Ectodermal cell (in vitro differentiated cells): ENCODE results near the gene TNFRSF4. TPM values are rescaled to one million over a fixed set of nuclear protein-coding genes. Genes with fewer than 3 reads are reported as not detected.

Experiments
- H3K27ac ChIP-seq: 2 replicates; pipeline ENCODE4 v1.7.0; 2013; ENCODE audit warnings: mild to moderate bottlenecking, low read depth, low read length; ENCODE audit not compliant: insufficient read depth, poor library complexity, severe bottlenecking
- H3K27me3 ChIP-seq: 2 replicates; pipeline ENCODE4 v1.7.0; 2013; ENCODE audit warnings: mild to moderate bottlenecking, low read length; ENCODE audit not compliant: insufficient read depth, control insufficient read depth, poor library complexity, severe bottlenecking
- H3K36me3 ChIP-seq: one replicate; pipeline ENCODE4 v1.7.0; 2013; ENCODE audit warnings: low read length; ENCODE audit not compliant: control insufficient read depth, insufficient read depth
- H3K4me1 ChIP-seq: one replicate; pipeline ENCODE4 v1.7.0; 2013; ENCODE audit warnings: low read length; ENCODE audit not compliant: control insufficient read depth, insufficient read depth
- H3K4me3 ChIP-seq: 2 replicates; pipeline ENCODE4 v1.7.0; 2013; ENCODE audit warnings: low read depth, low read length, control low read depth; ENCODE audit not compliant: insufficient read depth
- H3K9me3 ChIP-seq: 2 replicates; pipeline ENCODE4 v1.7.0; 2013; ENCODE audit warnings: mild to moderate bottlenecking, low read length, moderate library complexity; ENCODE audit not compliant: control insufficient read depth
- WGBS, 2 experiments: methylation state at CpG; one replicate each; pipeline ENCODE4 v1.1.7; 2013; ENCODE audit warnings: missing lambda C conversion rate in 2 of 2; 5-methylcytosine and 5-hydroxymethylcytosine counted together
- polyA plus RNA-seq, 4 experiments: library from polyadenylated mRNA; stranded (reverse); fragments of 50-300 nt; gene quantifications; one replicate each; pipeline ENCODE4 v1.2.3, GENCODE V29; 2013

Gene TNFRSF4
- polyA plus RNA-seq (2013, experiment 1 of 4) = not detected
- not detected for polyA plus RNA-seq (2013, experiment 2 of 4)
- polyA plus RNA-seq (2013, experiment 3 of 4) = not detected
- polyA plus RNA-seq (2013, experiment 4 of 4) = not detected

DNA sequence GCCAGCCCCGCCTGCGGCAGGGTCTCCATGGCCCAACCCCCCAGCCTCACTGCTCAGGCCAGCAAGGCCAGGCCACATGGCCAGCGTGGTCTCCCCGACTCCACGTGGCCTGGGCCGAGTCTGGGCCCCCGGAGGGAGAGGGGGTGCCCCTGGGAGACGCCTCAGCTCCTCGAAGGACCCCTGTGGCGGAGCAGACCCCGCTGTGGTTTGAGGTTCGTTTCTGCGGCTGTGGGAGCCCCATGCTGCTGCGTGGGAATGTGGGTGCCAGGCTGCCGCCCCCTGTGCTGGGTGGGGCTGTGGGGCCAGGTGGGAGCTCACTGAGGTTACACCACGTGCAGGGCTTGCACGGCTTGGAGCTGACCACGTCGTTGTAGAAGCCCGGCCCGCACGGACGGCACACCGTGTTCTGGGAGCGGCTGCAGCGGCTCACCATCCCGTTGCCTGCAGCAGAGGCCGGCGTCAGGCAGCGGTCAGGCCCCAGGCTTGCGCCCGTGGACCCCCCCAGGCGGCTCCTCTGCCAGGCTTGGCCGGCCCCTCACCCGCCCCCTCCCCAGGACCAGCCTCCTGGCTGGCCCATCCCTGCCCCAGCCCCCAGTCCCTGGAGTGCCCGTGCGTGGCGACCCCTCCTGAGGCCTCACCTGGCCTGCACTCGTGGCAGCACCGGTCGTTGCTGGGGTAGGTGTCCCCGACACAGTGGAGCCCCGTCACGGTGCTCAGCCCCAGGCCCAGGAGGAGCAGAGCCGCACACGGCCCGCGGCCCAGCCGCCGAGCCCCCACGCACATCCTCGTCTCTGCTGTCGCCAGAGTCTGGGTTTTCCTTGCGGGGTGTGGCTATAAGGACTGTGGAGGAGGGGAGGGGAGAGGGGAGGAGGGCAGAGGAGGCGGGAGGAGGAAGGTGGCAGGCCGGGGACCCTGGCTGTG, at the start of gene TNFRSF4:
TSS of gene TNFRSF4 (minus strand) at position 809 of the 921 bp plus-strand sequence. CDS start at position 783, 26 bp downstream.
- 89% methylated on average over 56 of the region's 56 CpGs for WGBS, 2 experiments
- Histone ChIP-seq H3K9me3 (no peaks in the 10 kb centered on the region), H3K27me3 (no peaks in the 10 kb centered on the region), H3K36me3 (peaks cover 11% of the 10 kb centered on the region), H3K4me1 (no peaks in the 10 kb centered on the region), H3K4me3 (no peak within 1 kb of the TSS), H3K27ac (no peak within 1 kb of the TSS)

DNA sequence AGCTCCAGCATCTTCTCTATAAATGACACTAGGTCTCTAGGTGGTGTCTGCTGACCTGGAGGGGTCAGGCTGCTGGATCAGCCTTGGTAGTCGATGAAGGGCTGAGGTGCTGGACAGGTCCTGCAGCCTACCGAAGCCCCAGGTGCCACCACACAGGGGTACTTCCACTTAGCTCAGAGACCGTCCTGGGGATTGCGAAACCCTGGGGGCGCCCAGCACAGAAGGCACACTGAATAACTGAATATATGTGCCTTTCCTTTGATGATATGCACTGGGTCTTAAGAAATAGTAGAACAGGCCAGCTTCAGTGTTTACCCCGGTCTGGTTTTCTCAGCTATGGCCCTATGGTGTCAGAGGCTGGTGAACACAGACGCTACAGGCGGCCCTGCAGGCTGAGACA, 48.8 kb upstream of the TNFRSF4 start:
- no peak overlapping the region for H3K27ac ChIP-seq
- no peaks in the 10 kb centered on the region for H3K9me3 ChIP-seq
- H3K4me3 ChIP-seq = no peak overlapping the region
- peaks cover 36% of the 10 kb centered on the region for H3K36me3 ChIP-seq
- H3K4me1 ChIP-seq = peaks cover 4% of the 10 kb centered on the region
- WGBS, 2 experiments = 96 to 97% methylated on average over 8 of the region's 8 CpGs
- H3K27me3 ChIP-seq = no peaks in the 10 kb centered on the region

DNA sequence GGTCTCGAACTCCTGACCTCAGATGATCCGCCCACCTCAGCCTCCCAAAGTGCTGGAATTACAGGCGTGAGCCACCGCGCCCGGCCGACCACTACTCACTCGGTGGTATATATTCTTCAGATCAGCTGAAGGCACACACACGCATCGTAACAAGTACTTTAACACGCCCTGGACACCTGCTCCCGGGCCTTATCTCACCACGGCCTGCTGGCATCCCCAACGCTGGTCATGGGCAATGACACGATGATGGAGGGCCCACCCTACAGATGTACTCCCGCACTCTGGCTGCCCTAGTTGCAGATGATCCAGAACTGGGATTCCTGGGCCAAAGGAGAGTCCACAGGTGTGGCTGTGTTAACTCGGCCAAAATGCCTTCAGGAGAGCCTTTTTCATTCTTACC, 48.1 kb upstream of the TNFRSF4 start:
- no peak overlapping the region for H3K27ac ChIP-seq
- no peaks in the 10 kb centered on the region for H3K27me3 ChIP-seq
- H3K4me3 ChIP-seq = no peak overlapping the region
- peaks cover 6% of the 10 kb centered on the region for H3K4me1 ChIP-seq
- WGBS, 2 experiments = 96 to 97% methylated on average over 17 of the region's 17 CpGs
- H3K36me3 ChIP-seq = peaks cover 33% of the 10 kb centered on the region
- no peaks in the 10 kb centered on the region for H3K9me3 ChIP-seq

DNA sequence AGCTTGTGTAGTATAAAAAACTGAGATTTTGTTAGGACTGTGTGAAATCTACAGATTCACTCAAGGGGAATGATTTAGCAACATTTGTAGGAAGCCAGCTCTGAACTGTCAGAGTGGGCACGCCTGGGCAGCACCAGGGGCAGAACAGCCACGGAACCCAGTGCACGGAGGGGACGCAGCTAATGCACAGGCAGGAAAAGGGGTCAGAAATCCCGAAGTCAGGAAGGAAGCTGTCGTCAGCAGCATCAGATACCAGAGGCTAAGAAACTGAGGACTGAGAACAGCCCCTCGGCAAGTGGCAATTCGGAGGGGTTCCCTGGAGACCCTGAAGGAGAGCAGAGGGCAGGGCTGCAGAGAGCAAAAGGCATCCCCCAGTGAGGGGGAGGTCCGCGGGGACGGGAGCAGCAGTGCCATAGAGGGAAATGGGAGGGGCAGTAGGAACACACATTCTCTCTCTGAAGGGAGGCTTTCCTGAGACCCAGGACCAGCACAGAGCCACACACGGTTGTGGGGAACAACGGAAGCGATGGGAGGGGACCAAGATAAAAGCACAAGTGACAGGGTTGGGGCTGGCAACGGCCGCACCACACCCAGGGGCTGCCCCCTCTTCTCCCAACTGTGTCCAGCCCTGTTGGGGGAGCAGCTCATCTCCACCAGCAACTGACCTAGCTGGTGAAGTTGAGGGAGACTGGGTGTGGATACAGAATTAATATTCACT, 47.0 kb upstream of the TNFRSF4 start:
- Histone ChIP-seq H3K27me3 (no peaks in the 10 kb centered on the region), H3K36me3 (peaks cover 32% of the 10 kb centered on the region), H3K4me1 (peaks cover 6% of the 10 kb centered on the region), H3K9me3 (no peaks in the 10 kb centered on the region), H3K27ac (no peak overlapping the region), H3K4me3 (no peak overlapping the region)
- whole genome bisulfite sequencing, 2 experiments = 90 to 91% methylated on average over 16 of the region's 16 CpGs

DNA sequence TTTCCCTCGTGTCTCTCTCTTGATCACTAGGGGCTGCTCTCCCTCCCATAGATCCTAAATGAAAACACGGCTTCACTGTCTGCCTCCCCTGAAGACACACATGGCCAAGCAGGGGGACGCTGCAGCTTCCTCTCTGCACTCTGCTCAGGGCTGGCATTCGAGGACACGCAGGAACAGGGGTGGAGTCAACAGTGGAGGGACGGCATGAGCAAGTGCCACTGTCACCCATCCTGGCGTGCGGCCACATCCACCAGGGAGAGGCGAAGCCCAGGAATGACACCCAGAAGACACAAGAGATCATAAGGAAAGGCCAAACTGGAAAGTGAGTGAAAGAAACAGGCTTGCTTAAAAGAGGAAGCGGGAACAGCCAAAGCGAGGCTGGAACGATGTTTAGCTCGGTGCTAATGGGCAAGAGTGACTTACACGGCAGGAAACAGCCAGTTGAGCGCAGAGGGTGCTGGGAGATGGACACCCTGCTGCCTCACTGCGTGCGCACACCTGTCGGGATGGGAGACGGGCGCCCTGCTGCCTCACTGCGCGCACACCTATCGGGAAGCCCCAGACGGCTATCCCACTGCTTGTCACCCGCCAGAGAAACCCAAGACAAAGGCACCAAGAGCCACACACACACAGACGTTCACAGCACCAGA, 46.1 kb upstream of the TNFRSF4 start:
- 95% methylated on average over 26 of the region's 26 CpGs for WGBS, 2 experiments
- Histone ChIP-seq H3K27me3 (no peaks in the 10 kb centered on the region), H3K36me3 (peaks cover 32% of the 10 kb centered on the region)

DNA sequence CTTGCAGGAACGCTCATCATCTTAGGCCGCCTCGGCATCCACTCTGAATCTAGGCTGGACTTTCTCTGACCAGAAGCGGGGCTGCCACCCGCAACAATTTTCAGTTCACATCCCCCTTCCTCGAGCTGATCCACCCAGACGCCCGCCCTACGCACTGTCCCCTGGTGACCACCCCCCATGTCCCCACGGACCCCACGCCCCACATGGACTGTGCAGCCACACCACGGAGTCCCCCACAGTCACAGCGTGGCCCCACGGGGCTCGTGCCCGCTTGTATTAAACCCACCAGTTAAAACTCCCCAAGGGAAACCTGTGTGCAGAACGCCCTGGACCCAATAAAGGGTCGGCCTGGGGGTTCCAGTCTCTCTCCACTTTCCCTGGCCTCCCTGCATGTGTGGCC, 45.6 kb upstream of the TNFRSF4 start:
- 95 to 97% methylated on average over 18 of the region's 18 CpGs for WGBS, 2 experiments
- no peaks in the 10 kb centered on the region for H3K9me3 ChIP-seq

More for the DNA sequence above, 46.1 kb upstream of the TNFRSF4 start:
- Histone ChIP-seq H3K9me3 (no peaks in the 10 kb centered on the region), H3K4me1 (peaks cover 6% of the 10 kb centered on the region), H3K27ac (no peak overlapping the region), H3K4me3 (no peak overlapping the region)

DNA sequence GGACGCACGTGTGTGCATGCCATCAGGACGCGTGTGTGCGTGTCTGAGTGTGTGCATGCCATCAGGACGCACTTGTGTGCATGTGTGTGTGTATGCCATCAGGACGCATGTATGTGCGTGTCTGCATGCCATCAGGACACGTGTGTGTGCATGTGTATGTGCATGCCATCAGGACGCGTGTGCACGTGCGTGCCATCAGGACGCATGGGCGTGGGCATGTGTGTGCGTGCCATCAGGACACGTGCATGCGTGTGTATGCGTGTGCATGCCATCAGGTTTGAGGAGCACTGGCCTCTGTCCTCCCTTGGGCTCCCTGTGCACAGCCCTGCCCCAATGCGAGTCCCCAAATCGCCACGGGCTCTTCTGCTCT, 45.2 kb upstream of the TNFRSF4 start:
- no peaks in the 10 kb centered on the region for H3K27me3 ChIP-seq
- peaks cover 6% of the 10 kb centered on the region for H3K4me1 ChIP-seq
- no peak overlapping the region for H3K4me3 ChIP-seq
- peaks cover 30% of the 10 kb centered on the region for H3K36me3 ChIP-seq
- no peak overlapping the region for H3K27ac ChIP-seq
- 96 to 98% methylated on average over 22 of the region's 22 CpGs for WGBS, 2 experiments
- H3K9me3 ChIP-seq = no peaks in the 10 kb centered on the region

More for the DNA sequence above, 45.6 kb upstream of the TNFRSF4 start:
- no peak overlapping the region for H3K4me3 ChIP-seq
- H3K4me1 ChIP-seq = peaks cover 6% of the 10 kb centered on the region
- H3K36me3 ChIP-seq = peaks cover 30% of the 10 kb centered on the region
- H3K27ac ChIP-seq = no peak overlapping the region
- no peaks in the 10 kb centered on the region for H3K27me3 ChIP-seq

DNA sequence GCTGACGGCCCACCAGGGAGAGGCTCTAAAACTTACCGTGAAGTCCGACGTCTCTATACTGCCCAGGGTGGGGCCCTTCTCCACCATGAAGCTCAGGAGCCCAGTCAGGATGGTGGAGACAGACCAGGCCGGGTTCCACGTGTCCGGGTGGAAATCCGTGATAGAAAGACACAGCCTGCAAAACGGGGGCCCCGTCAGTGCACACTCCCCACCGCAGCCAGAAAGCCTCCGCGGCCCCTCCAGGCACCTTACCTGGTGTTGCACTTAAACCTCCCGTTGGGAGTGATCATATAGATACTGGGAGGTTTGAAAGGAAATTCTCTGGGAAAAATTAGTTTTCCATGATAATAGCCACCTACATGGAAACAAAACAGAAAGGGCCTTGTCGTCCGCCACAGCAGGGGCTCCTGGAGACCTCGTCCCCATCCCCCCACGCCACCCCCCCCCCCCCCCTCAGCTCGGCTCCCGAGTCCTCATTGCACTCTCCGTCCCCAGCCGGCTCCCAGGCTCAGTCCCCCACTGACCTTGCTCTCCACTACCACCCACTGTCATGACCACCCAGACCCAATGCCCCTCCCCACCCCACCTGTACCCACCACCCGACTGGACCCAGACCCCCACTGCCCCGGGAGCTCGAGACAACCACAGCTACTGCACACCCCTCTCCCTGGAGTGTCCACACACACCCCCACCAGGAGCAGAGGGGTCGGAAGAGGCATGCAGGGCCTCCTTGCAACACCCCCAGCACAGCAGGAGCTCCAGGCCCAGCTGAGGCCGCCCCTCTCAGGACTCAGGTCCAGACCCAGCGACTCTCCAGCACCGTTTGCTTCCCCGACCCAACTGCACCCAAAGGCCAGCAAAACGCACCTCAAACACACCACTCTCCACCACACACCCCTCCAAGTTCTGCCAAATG, 43.3 kb upstream of the TNFRSF4 start:
- no peak overlapping the region for H3K27ac ChIP-seq
- peaks cover 6% of the 10 kb centered on the region for H3K4me1 ChIP-seq
- WGBS, 2 experiments = 85 to 86% methylated on average over 29 to 30 of the region's 31 CpGs
- H3K36me3 ChIP-seq = peaks cover 19% of the 10 kb centered on the region
- H3K4me3 ChIP-seq = no peak overlapping the region
- no peaks in the 10 kb centered on the region for H3K27me3 ChIP-seq
- no peaks in the 10 kb centered on the region for H3K9me3 ChIP-seq

DNA sequence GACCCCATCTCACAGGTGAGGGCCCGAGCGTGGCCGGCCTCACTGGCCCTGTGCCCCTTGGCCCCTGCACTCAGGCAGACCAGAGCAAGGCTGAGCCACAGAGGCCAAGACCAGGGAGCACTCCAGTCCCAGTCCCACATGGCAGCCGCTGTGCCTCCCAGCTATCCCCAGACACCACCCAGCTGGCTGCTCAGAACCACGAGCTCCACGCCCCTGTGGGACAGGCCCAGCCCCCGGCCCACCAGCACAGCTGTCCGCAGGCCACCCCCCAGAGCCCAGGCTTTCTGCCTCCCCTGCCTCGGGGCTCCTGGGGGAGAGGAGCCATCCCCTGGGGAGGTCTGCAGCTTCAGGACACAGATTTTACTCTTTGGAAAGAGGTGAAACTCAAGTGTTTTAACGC, 41.7 kb upstream of the TNFRSF4 start:
- no peaks in the 10 kb centered on the region for H3K27me3 ChIP-seq
- H3K27ac ChIP-seq = no peak overlapping the region
- 94 to 96% methylated on average over 10 of the region's 10 CpGs for WGBS, 2 experiments
- H3K4me3 ChIP-seq = no peak overlapping the region
- H3K4me1 ChIP-seq = peaks cover 6% of the 10 kb centered on the region
- peaks cover 16% of the 10 kb centered on the region for H3K36me3 ChIP-seq
- no peaks in the 10 kb centered on the region for H3K9me3 ChIP-seq
